Kidney epithelial cell (primary cell): ENCODE measurements around the gene TTC39B. TPM values are rescaled to one million over a fixed set of nuclear protein-coding genes. Genes with fewer than 3 reads are reported as not detected.
A peak's percentile ranks its signal among the peaks of the same experiment; 100 is the strongest.

Source experiments
- DNase-seq: peaks from one replicate; pipeline ENCODE4 v3.0.0-alpha.2; 2010; ENCODE audit warnings: low read depth
- H3K27me3 ChIP-seq: 2 replicates; pipeline ENCODE4 v1.6.0; 2011; ENCODE audit warnings: low read length; ENCODE audit not compliant: control insufficient read depth, insufficient read depth
- H3K36me3 ChIP-seq: 2 replicates; pipeline ENCODE4 v1.5.1; 2011; ENCODE audit warnings: low read length; ENCODE audit not compliant: control insufficient read depth, insufficient read depth
- H3K4me3 ChIP-seq: 2 replicates; pipeline ENCODE4 v1.5.1; 2011; ENCODE audit warnings: low read depth, mild to moderate bottlenecking, control low read depth, low read length
- CTCF ChIP-seq: IDR thresholded peaks from 2 replicates; pipeline ENCODE4 v1.5.1; 2011; ENCODE audit warnings: mild to moderate bottlenecking, moderate library complexity, low read length, control low read depth, inconsistent platforms; ENCODE audit not compliant: insufficient read depth, poor library complexity, severe bottlenecking
- total RNA-seq: library from RNA; depleted of rRNA; stranded (reverse); fragments of >200 nt; gene quantifications from 2 replicates; pipeline ENCODE4 v1.2.3, GENCODE V29; 2015

TTC39B gene
- total RNA-seq = 10.6 TPM in 2 replicates

GRCh38 chr9:15306757-15307522, at the start of gene TTC39B:
TSS of gene TTC39B (minus strand) at chr9:15307216. CDS start at chr9:15307125, 91 bp downstream.
- TF ChIP-seq CTCF = no peak
- Histone ChIP-seq H3K27me3 (no peaks in the 10 kb centered on the region), H3K4me3 (peak within 1 kb of the TSS; percentile 83), H3K36me3 (no peaks in the 10 kb centered on the region)
- DNase-seq = peak; percentile 56

GRCh38 chr9:15355669-15356068, 48.7 kb upstream of the TTC39B start:
- Histone ChIP-seq H3K4me3 (no peak overlapping the region), H3K27me3 (no peaks in the 10 kb centered on the region), H3K36me3 (no peaks in the 10 kb centered on the region)
- no peak for TF ChIP-seq CTCF
- no peak for DNase-seq

- no peaks in the 10 kb centered on the region for H3K36me3 ChIP-seq
- no peak for TF ChIP-seq CTCF
- H3K27me3 ChIP-seq = no peaks in the 10 kb centered on the region
- DNase-seq = no peak
- no peak overlapping the region for H3K4me3 ChIP-seq
Observed at GRCh38 chr9:15354713-15355112, 47.7 kb upstream of the TTC39B start.

GRCh38 chr9:15353892-15354291, 46.9 kb upstream of the TTC39B start:
- H3K4me3 ChIP-seq = no peak overlapping the region
- H3K36me3 ChIP-seq = no peaks in the 10 kb centered on the region
- no peak for DNase-seq
- no peaks in the 10 kb centered on the region for H3K27me3 ChIP-seq
- no peak for TF ChIP-seq CTCF

- Histone ChIP-seq H3K36me3 (no peaks in the 10 kb centered on the region), H3K27me3 (no peaks in the 10 kb centered on the region), H3K4me3 (no peak overlapping the region)
- DNase-seq = no peak
- no peak for TF ChIP-seq CTCF
Observed at GRCh38 chr9:15352306-15352705, 45.3 kb upstream of the TTC39B start.
